Activated naive CD4-positive, alpha-beta T cell treated with anti-CD3 and anti-CD28 coated beads for 36 hours (primary cell): ENCODE results near the gene STAT3. TPM values are rescaled to one million over a fixed set of nuclear protein-coding genes. Genes with fewer than 3 reads are reported as not detected.
"Not testable (repeated sequence)": the region's sequence is repeated elsewhere in the genome, so short reads cannot be mapped to it uniquely, and the experiment has no call there.

ENCODE experiments used
- CTCF ChIA-PET: fragments of 350-600 bp; sonication (Branson Sonifier 250); formaldehyde crosslinking; loops from one replicate; lab custom pipeline; 2021; ENCODE audit warnings: antibody characterized with exemption; lab: Charles Lee
- DNase-seq: peaks from one replicate; pipeline ENCODE4 v3.0.0-alpha.2; 2020
- H3K27ac Mint-ChIP-seq: one replicate; pipeline ENCODE4 v1.8.0; 2021; ENCODE audit warnings: mild to moderate bottlenecking, mixed read lengths
- H3K27me3 Mint-ChIP-seq: one replicate; pipeline ENCODE4 v1.8.0; 2021; ENCODE audit warnings: low read depth, mixed read lengths
- H3K36me3 Mint-ChIP-seq: one replicate; pipeline ENCODE4 v1.8.0; 2021; ENCODE audit warnings: low read depth, mixed read lengths
- H3K4me1 Mint-ChIP-seq: one replicate; pipeline ENCODE4 v1.8.0; 2021; ENCODE audit warnings: low read depth, mixed read lengths
- H3K4me3 Mint-ChIP-seq: one replicate; pipeline ENCODE4 v1.8.0; 2021; ENCODE audit warnings: mild to moderate bottlenecking, moderate library complexity, mixed read lengths
- H3K9me3 Mint-ChIP-seq: one replicate; pipeline ENCODE4 v1.8.0; 2021; ENCODE audit warnings: mixed read lengths
- intact Hi-C: fragments of 100-400 bp; cut with micrococcal nuclease; formaldehyde crosslinking; loops from one replicate; pipeline ENCODE4 v1.15.1; 2023
- total RNA-seq, 2 experiments: library from RNA; stranded (reverse); gene quantifications; one replicate each; pipeline ENCODE4 v1.2.3, GENCODE V29; 2021

Gene STAT3
- total RNA-seq, 2 experiments from 2014 or later: 404 to 408 TPM

DNA sequence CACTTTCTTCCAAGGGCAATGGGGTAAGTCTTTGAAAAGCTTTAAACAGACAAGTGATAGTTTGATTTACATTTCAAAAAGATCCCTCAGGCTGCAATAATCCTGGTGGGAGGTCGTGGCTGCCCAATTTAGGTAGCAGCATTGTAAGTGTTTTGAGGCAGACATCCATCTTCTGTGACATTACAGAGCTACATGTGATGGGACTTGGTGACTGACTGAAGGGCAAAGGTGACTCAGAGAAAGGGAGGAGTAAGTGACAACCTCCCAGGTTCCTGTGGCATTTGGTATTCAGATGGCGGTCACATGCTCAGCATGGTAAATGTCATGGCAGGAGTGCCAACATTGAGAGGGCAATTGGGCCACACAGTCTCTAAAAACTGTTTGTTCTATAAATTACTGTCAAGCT, 26.5 kb downstream of the STAT3 start:
- H3K4me3 Mint-ChIP-seq: no peak overlapping the region
- peaks cover 81% of the 10 kb centered on the region for H3K4me1 Mint-ChIP-seq
- intact Hi-C loops: loop anchor here (2.0 kb wide), 1 partner anchor 21 kb away; no protein-coding TSS in a partner anchor
- H3K36me3 Mint-ChIP-seq: peaks cover 56% of the 10 kb centered on the region
- H3K27me3 Mint-ChIP-seq: no peaks in the 10 kb centered on the region
- H3K9me3 Mint-ChIP-seq: peaks cover 3% of the 10 kb centered on the region
- DNase-seq: peak; percentile 70
- H3K27ac Mint-ChIP-seq: peak overlapping the region; percentile 79
- CTCF ChIA-PET: interaction anchor here (0.7 to 1.6 kb wide), 6 partner anchors 12 to 156 kb away, joined by 3 to 6 read pairs (median 3); no protein-coding TSS in a partner anchor

DNA sequence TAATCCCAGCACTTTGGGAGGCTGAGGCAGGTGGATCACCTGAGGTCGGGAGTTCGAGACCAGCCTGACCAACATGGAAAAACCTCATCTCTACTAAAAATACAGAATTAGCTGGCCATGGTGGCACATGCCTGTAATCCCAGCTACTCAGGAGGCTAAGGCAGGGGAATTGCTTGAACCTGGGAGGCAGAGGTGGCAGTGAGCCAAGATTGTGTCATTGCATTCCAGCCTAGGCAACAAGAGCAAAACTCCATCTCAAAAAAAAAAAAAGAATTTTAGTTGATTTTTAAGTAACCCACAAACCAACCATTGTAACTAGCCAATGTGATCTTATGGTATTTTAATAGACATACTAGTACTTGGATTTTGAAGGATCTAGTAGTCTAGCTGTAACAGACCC, 27.9 kb downstream of the STAT3 start:
- Mint-ChIP-seq H3K4me1 (peaks cover 81% of the 10 kb centered on the region), H3K36me3 (peaks cover 54% of the 10 kb centered on the region)
- H3K4me3 Mint-ChIP-seq, intact Hi-C loops, H3K27me3 Mint-ChIP-seq, H3K9me3 Mint-ChIP-seq, DNase-seq, H3K27ac Mint-ChIP-seq: not testable (repeated sequence)
- CTCF ChIA-PET: interaction anchor here (0.6 kb wide), 1 partner anchor 111 kb away, joined by 3 read pairs; no protein-coding TSS in a partner anchor

DNA sequence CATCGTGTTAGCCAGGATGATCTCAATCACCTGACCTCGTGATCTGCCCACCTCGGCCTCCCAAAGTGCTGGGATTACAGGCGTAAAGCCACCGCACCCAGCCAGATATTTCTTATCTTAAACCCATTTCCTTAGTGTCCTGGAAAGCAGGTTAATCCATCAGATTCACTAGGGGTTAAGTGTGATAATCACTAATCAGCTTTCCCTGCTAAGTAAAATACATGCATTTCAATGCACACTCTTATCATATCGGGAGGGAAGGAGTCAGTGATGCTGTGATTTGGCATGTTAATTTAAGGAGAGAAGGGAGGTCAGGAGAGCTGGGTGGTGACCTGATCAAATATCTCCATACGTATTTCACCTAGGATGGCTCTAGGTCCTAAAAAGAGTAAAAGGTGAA, 29.1 kb downstream of the STAT3 start:
- DNase-seq: no peak
- Mint-ChIP-seq H3K27ac (no peak overlapping the region), H3K9me3 (peaks cover 3% of the 10 kb centered on the region), H3K4me1 (peaks cover 78% of the 10 kb centered on the region), H3K4me3 (no peak overlapping the region), H3K27me3 (no peaks in the 10 kb centered on the region), H3K36me3 (peaks cover 42% of the 10 kb centered on the region)
- CTCF ChIA-PET: interaction anchor here (0.7 to 1.8 kb wide), 3 partner anchors 38 to 47 kb away, joined by 3 to 5 read pairs (median 4); no protein-coding TSS in a partner anchor
- intact Hi-C loops: no loop called here

DNA sequence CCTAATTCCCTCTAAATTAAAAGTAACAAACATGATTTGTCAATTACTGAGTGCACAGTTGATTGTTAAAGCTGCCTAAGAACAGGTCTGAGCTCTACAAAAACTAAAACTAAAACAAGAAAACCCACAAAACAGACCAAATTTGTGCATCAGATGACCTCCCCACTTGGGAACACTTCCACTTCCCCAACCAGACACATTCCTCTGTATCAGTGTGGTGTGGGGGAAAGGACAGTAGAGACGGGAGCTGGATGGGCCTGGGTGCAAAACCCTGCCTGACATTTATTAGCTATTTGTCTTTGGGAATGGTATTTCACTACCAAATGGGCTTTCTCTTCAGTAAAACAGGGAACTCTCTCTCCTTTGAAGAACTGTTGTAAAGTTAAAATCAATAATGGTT, 29.8 kb downstream of the STAT3 start:
- H3K4me1 Mint-ChIP-seq: peaks cover 76% of the 10 kb centered on the region
- H3K4me3 Mint-ChIP-seq: no peak overlapping the region
- H3K27ac Mint-ChIP-seq: peak overlapping the region; percentile 30
- H3K9me3 Mint-ChIP-seq: peaks cover 3% of the 10 kb centered on the region
- intact Hi-C loops: no loop called here
- no peaks in the 10 kb centered on the region for H3K27me3 Mint-ChIP-seq
- no peak for DNase-seq
- H3K36me3 Mint-ChIP-seq: peaks cover 36% of the 10 kb centered on the region
- CTCF ChIA-PET: interaction anchor here (0.6 to 1.8 kb wide), 4 partner anchors 18 to 665 kb away, joined by 3 to 4 read pairs (median 4); no protein-coding TSS in a partner anchor

DNA sequence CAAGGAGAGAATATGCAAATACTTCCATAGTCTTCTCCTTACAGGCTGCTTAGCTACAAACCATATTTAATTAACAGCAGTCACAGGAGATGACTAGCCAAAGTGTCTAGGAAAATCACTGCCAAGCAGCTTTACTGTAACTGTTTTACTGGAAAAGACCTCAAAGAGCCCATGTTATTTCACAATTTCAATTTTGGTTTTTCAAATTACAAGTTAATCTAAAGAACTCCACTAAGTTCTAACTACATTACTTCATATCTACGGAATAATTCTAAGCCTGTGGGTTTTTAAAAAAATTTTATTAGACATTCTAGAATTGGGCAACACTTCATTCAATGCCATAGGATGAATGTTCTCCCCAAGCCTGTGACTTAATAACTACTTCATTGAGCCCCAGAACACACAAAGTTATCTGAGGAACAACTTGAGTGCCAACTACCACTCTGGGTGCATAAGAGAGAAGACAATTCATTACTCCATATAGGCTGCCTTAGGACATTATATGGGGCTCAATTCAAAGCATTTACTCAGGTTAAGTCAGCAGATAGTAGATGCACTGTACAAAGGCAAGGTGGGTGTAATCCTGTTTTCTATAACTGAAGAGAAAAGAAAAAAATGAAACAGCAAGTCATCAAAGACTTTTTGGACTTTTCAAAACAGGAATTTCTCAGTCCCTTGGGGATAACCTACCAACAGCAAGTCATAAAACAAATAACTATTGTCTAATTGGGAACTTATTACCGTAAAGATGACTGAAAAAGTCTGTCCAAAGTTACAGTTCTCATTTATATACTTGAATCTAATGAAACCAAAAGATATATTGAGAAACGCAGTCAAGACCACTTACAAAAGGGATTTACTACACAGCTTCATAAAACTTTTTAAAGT, 33.0 kb downstream of the STAT3 start:
- Mint-ChIP-seq H3K27ac (peak overlapping the region; percentile 26), H3K27me3 (no peaks in the 10 kb centered on the region), H3K4me3 (no peak overlapping the region), H3K9me3 (no peaks in the 10 kb centered on the region), H3K4me1 (peaks cover 59% of the 10 kb centered on the region), H3K36me3 (peaks cover 17% of the 10 kb centered on the region)
- intact Hi-C loops: no loop called here
- DNase-seq: no peak
- CTCF ChIA-PET: no interaction called here

DNA sequence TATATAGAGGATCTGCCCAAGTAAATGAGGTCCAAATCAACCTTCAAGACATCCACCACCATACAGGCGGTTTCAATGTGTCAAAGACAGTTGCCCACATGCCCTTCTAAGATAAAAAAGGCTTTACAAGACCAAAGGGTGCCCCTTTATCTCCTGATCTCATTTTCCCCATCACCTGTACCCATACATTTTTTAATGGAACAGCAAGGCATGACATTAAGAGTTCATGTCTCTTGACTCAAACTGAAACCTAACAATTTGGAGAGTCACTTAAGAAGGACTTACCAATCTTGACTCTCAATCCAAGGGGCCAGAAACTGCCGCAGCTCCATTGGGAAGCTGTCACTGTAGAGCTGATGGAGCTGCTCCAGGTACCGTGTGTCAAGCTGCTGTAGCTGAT, 40.1 kb downstream of the STAT3 start:
- Mint-ChIP-seq H3K27me3 (no peaks in the 10 kb centered on the region), H3K27ac (peak overlapping the region; percentile 46), H3K9me3 (no peaks in the 10 kb centered on the region), H3K36me3 (peaks cover 60% of the 10 kb centered on the region), H3K4me3 (no peak overlapping the region), H3K4me1 (peaks cover 46% of the 10 kb centered on the region)
- DNase-seq: no peak
- CTCF ChIA-PET: interaction anchor here (1.5 kb wide), 1 partner anchor 13 kb away, joined by 3 read pairs; no protein-coding TSS in a partner anchor
- intact Hi-C loops: loop anchor here (10.0 kb wide), 1 partner anchor 327 kb away; the partner anchor contains the start of gene PLEKHH3

DNA sequence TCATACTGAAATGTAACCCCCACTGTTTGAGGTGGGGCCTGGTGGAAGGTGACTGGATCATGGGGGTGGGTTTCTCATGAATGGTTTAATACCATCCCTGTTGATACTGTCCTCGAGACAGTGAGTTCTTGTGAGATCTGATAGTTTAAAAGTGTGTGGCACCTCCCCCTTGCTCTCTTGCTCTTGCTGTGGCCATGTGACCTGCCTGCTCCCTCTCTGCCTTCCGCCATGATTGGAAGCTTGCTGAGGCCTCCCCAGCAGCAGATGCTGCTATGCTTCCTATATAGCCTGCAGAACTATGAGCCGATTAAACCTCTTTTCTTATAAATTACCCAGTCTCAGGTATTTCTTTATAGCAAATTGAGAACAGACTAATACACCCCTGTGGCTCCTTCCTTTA, 40.6 kb downstream of the STAT3 start:
- H3K27me3 Mint-ChIP-seq: no peaks in the 10 kb centered on the region
- intact Hi-C loops: loop anchor here (10.0 kb wide), 1 partner anchor 327 kb away; the partner anchor contains the start of gene PLEKHH3
- peaks cover 50% of the 10 kb centered on the region for H3K4me1 Mint-ChIP-seq
- H3K9me3 Mint-ChIP-seq: no peaks in the 10 kb centered on the region
- peaks cover 64% of the 10 kb centered on the region for H3K36me3 Mint-ChIP-seq
- DNase-seq: no peak
- H3K27ac Mint-ChIP-seq: no peak overlapping the region
- no peak overlapping the region for H3K4me3 Mint-ChIP-seq
- CTCF ChIA-PET: interaction anchor here (1.5 kb wide), 1 partner anchor 14 kb away, joined by 3 read pairs; no protein-coding TSS in a partner anchor

DNA sequence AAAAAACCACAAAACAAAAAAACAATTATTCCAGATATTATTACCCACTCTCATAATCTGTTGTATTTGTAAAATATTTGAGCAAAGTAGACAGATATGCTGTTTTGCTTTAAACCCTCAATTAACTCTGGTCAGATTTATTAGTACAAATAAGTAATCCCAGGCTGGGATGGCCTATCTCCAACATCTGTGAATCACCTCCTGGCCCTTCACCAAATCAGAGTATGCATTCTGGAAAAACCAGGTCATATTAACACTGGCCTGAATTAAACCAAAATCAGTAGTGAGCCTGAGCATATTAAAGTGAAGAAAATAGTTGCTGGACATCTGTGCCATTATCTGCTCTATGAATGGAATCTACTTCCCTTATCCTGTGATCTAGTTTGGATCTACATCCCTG, 41.0 kb downstream of the STAT3 start:
- intact Hi-C loops: loop anchor here (10.0 kb wide), 1 partner anchor 328 kb away; the partner anchor contains the start of gene PLEKHH3
- CTCF ChIA-PET: no interaction called here
- no peak for DNase-seq
- Mint-ChIP-seq H3K4me3 (no peak overlapping the region), H3K27me3 (no peaks in the 10 kb centered on the region), H3K27ac (no peak overlapping the region), H3K36me3 (peaks cover 67% of the 10 kb centered on the region), H3K9me3 (no peaks in the 10 kb centered on the region), H3K4me1 (peaks cover 51% of the 10 kb centered on the region)

DNA sequence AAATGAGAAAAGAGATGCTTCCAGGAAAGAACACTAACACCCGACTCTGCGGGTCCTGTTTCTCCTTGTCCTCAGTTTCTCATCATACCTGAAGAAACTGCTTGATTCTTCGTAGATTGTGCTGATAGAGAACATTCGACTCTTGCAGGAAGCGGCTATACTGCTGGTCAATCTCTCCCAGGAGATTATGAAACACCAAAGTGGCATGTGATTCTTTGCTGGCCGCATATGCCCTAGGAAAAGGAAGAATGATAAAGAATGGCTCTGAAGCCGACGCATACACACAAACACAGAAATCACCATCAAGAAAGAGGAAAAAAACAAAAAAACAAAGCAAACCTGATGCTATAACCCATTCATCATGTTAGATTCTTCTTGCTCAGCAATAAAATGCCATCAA, 41.8 kb downstream of the STAT3 start:
- Mint-ChIP-seq H3K36me3 (peaks cover 70% of the 10 kb centered on the region), H3K4me3 (no peak overlapping the region), H3K27me3 (no peaks in the 10 kb centered on the region), H3K9me3 (no peaks in the 10 kb centered on the region), H3K27ac (peak overlapping the region; percentile 1), H3K4me1 (peaks cover 57% of the 10 kb centered on the region)
- CTCF ChIA-PET: interaction anchor here (0.6 to 2.8 kb wide), 2 partner anchors 11 to 209 kb away, joined by 3 to 8 read pairs; no protein-coding TSS in a partner anchor
- intact Hi-C loops: loop anchor here (10.0 kb wide), 1 partner anchor 328 kb away; the partner anchor contains the start of gene PLEKHH3
- no peak for DNase-seq

DNA sequence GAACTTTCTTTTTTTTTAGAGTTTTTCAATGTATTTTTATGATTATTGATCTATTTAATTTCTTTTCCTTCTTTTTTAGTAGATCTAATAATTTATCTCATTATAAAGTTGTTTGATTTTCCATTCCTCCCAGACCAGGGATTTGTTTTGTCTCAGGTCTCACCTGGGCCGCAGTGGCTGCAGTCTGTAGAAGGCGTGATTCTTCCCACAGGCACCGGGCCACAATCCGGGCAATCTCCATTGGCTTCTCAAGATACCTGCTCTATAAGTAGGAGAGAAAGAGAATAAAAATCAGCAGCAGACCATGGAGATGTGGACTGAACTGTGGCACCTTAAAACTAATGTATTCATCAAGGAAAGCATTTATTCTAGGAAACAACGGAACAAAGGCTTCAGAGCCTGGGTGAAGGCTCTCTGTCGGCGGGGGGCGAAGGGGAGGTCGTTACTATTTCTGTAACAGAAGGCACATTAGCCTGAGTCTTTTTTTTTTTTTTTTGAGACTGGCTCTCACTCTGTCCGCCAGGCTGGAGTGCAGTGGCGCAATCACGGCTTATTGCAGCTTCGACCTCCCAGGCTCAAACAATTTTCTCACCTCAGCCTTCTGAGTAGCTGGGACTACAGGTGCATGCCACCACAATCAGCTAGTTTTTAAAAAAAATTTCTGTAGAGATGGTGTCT, 42.7 kb downstream of the STAT3 start:
- Mint-ChIP-seq H3K36me3 (peaks cover 78% of the 10 kb centered on the region), H3K27me3 (no peaks in the 10 kb centered on the region), H3K9me3 (no peaks in the 10 kb centered on the region), H3K27ac (no peak overlapping the region), H3K4me1 (peaks cover 63% of the 10 kb centered on the region), H3K4me3 (no peak overlapping the region)
- CTCF ChIA-PET: interaction anchor here (0.6 to 2.8 kb wide), 3 partner anchors 10 to 208 kb away, joined by 3 to 8 read pairs (median 4); no protein-coding TSS in a partner anchor
- no peak for DNase-seq
- intact Hi-C loops: loop anchor here (10.0 kb wide), 1 partner anchor 329 kb away; the partner anchor contains the start of gene PLEKHH3

DNA sequence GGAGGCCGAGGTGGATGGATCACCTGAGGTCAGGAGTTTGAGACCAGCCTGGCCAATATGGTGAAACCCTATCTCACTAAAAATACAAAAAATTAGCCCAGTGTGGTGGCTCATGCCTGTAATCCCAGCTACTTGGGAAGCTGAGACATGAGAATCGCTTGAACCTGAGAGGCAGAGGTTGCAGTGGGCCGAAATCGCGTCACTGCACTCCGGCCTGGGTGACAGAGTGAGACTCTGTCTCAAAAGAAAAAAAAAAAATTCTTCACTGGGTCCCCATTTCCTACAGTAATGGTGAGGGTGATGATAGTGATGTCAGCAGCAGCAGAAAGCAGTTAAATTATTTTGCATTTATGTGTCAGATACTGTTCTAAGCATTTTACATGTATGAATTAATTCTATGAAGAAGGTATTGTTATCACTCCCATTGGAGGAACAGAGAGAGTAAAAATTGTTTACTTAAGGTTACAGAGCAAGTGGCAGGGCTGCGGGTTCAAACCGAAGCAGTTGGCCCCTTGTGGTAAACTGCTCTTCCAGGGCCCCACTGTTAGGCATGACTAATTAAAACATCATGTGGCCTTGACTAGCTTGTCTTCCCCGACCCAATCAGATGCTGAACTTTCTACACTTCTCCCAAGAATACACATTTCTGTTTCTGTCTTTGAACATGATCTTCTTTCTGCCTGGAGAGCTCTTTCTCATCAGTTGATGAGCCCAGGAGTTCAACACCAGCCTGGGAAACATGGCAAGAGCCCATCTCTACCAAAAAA, 45.8 kb downstream of the STAT3 start:
- Mint-ChIP-seq H3K27me3 (no peaks in the 10 kb centered on the region), H3K4me1 (peaks cover 58% of the 10 kb centered on the region), H3K9me3 (no peaks in the 10 kb centered on the region), H3K27ac (peak overlapping the region; percentile 93), H3K36me3 (peaks cover 76% of the 10 kb centered on the region), H3K4me3 (peak overlapping the region; percentile 8)
- CTCF ChIA-PET: interaction anchor here (0.7 to 3.5 kb wide), 5 partner anchors 9 to 51 kb away, joined by 3 to 17 read pairs (median 3); partner anchors contain the start of gene STAT3
- intact Hi-C loops: loop anchor here (1.0 to 10.0 kb wide), 2 partner anchors 9 to 332 kb away; partner anchors contain the start of gene PLEKHH3
- DNase-seq: peak; percentile 74
